Keratinocyte (primary cell): ENCODE measurements around the gene B3GNT8. TPM values are rescaled to one million over a fixed set of nuclear protein-coding genes. Genes with fewer than 3 reads are reported as not detected.

ENCODE experiments used
- DNase-seq: peaks from one replicate; pipeline ENCODE4 v3.0.0-alpha.2; 2011; ENCODE audit warnings: low read depth, missing footprints, low spot score
- FAIRE-seq: peaks from 2 replicates; lab custom pipeline; 2011; peaks lifted over from hg19 to GRCh38; lab: Jason Lieb, UNC
- H2AFZ ChIP-seq: 2 replicates; pipeline ENCODE4 v1.6.0; 2012; ENCODE audit warnings: low read length, control low read depth, inconsistent platforms; ENCODE audit not compliant: control insufficient read depth
- H3K27ac ChIP-seq: 2 replicates; pipeline ENCODE4 v1.5.1; 2011; ENCODE audit warnings: low read length; ENCODE audit not compliant: control insufficient read depth, insufficient read depth
- H3K27me3 ChIP-seq: 3 replicates; pipeline ENCODE4 v1.6.0; 2011; ENCODE audit warnings: low read length; ENCODE audit not compliant: control insufficient read depth, insufficient read depth; ENCODE audit errors: extremely low read depth
- H3K36me3 ChIP-seq, 2 experiments: 2 replicates in 1 of 2; 3 replicates in 1 of 2; pipeline ENCODE4 v1.5.1; 2011; ENCODE audit warnings: low read length in 2 of 2, mild to moderate bottlenecking in 1 of 2; ENCODE audit not compliant: control insufficient read depth in 2 of 2, insufficient read depth in 2 of 2; ENCODE audit errors: extremely low read depth in 1 of 2
- H3K4me1 ChIP-seq: 3 replicates; pipeline ENCODE4 v1.5.1; 2011; ENCODE audit warnings: low read length; ENCODE audit not compliant: control insufficient read depth, insufficient read depth; ENCODE audit errors: extremely low read depth
- H3K4me2 ChIP-seq: 3 replicates; pipeline ENCODE4 v1.6.0; 2011; ENCODE audit warnings: low read depth, low read length; ENCODE audit not compliant: control insufficient read depth, insufficient read depth; ENCODE audit errors: extremely low read depth
- H3K4me3 ChIP-seq, 3 experiments: fragments of 200-600 bp in 1 of 3; sonication (generic) in 1 of 3; 2 replicates in 2 of 3; 3 replicates in 1 of 3; pipeline ENCODE4 v1.5.1; 2011 to 2016; ENCODE audit warnings: low read length in 3 of 3, mild to moderate bottlenecking in 3 of 3, control low read depth in 2 of 3, inconsistent platforms in 1 of 3, low read depth in 1 of 3, mixed read lengths in 1 of 3, mixed run types in 1 of 3, moderate library complexity in 1 of 3; ENCODE audit not compliant: control insufficient read depth in 2 of 3, insufficient read depth in 2 of 3; ENCODE audit errors: extremely low read depth in 1 of 3
- H3K79me2 ChIP-seq: 2 replicates; pipeline ENCODE4 v1.6.0; 2012; ENCODE audit warnings: low read length; ENCODE audit not compliant: control insufficient read depth, insufficient read depth
- H3K9ac ChIP-seq: 3 replicates; pipeline ENCODE4 v1.6.0; 2011; ENCODE audit warnings: low read length; ENCODE audit not compliant: control insufficient read depth, insufficient read depth; ENCODE audit errors: extremely low read depth
- H3K9me1 ChIP-seq: 3 replicates; pipeline ENCODE4 v1.6.0; 2011; ENCODE audit warnings: low read length; ENCODE audit not compliant: control insufficient read depth, insufficient read depth; ENCODE audit errors: extremely low read depth
- H3K9me3 ChIP-seq: 2 replicates; pipeline ENCODE4 v1.5.1; 2012; ENCODE audit warnings: low read depth, low read length; ENCODE audit not compliant: control insufficient read depth
- H4K20me1 ChIP-seq: 3 replicates; pipeline ENCODE4 v1.6.0; 2011; ENCODE audit warnings: low read length; ENCODE audit not compliant: control insufficient read depth, insufficient read depth; ENCODE audit errors: extremely low read depth
- CTCF ChIP-seq, 3 experiments: IDR thresholded peaks in 1 of 3; conservative IDR thresholded peaks in 1 of 3; optimal IDR thresholded peaks in 1 of 3; 2 replicates in 2 of 3; 3 replicates in 1 of 3; pipeline versions ENCODE3 to v1.5.1; 2011; ENCODE audit warnings: low read length in 3 of 3, mild to moderate bottlenecking in 3 of 3, moderate library complexity in 2 of 3, control low read depth in 1 of 3, inconsistent platforms in 1 of 3; ENCODE audit not compliant: insufficient read depth in 2 of 3; ENCODE audit errors: extremely low read depth in 1 of 3
- EZH2 ChIP-seq: IDR thresholded peaks from one replicate; pipeline ENCODE4 v1.6.1; 2012; ENCODE audit warnings: inconsistent platforms, mild to moderate bottlenecking, low read length, moderate library complexity
- dilution Hi-C: fragments of 300-500 bp; cut with MboI; formaldehyde crosslinking; loops from one replicate; pipeline ENCODE4 v1.7.0; 2020; ENCODE audit warnings: low sequenced_read_pairs; ENCODE audit not compliant: extremely low pct_ligation_motif_present
- polyA plus RNA-seq, 5 experiments: library from polyadenylated mRNA; depleted of rRNA in 3 of 5; stranded (reverse) in 3 of 5; stranded (forward) in 1 of 5; unstranded in 1 of 5; fragments of >200 nt; gene quantifications; 1 replicate in 1 of 5; 2 replicates in 3 of 5; 3 replicates in 1 of 5; pipeline versions ENCODE4 v1.2.1 to v1.2.3, GENCODE V29; 2011 to 2012; ENCODE audit warnings: missing spikeins in 2 of 5, low read depth in 1 of 5, low replicate concordance in 1 of 5

Gene B3GNT8
- polyA plus RNA-seq, 1 donor (not counting 4 experiments of a cell fraction or from before 2014, with no cell fraction given), result 0.97 TPM

- FAIRE-seq, result no peak
- H3K4me3 ChIP-seq, result no peak overlapping the region
- H3K27me3 ChIP-seq, result no peaks in the 10 kb centered on the region
- no peaks in the 10 kb centered on the region for H3K9me3 ChIP-seq
- peaks cover 5% of the 10 kb centered on the region for H3K4me1 ChIP-seq
- H3K9me1 ChIP-seq, result no peaks in the 10 kb centered on the region
- H3K79me2 ChIP-seq, result no peaks in the 10 kb centered on the region
- H4K20me1 ChIP-seq, result no peaks in the 10 kb centered on the region
- H2AFZ ChIP-seq, result no peak overlapping the region
- dilution Hi-C loops, result no loop called here
- H3K36me3 ChIP-seq, result peaks cover 0 to 5% of the 10 kb centered on the region in 2 experiments
- H3K27ac ChIP-seq, result no peak overlapping the region
- TF ChIP-seq CTCF (optimal IDR thresholded peaks at IDR 0.05 in 1 of 3, IDR thresholded peaks at IDR 0.05 in 1 of 3, conservative IDR thresholded peaks at IDR 0.05 in 1 of 3; ENCODE audit: extremely low read depth in 1 of 3, insufficient read depth in 2 of 3, low read length in 3 of 3) (no peak), EZH2 (no peak)
- DNase-seq, result no peak
- no peak overlapping the region for H3K9ac ChIP-seq
- no peak overlapping the region for H3K4me2 ChIP-seq
Measured at GRCh38 chr19:41412953-41413352, 14.2 kb downstream of the B3GNT8 start.

GRCh38 chr19:41411968-41412265, 15.3 kb downstream of the B3GNT8 start:
- H3K4me3 ChIP-seq, result no peak overlapping the region
- no peaks in the 10 kb centered on the region for H4K20me1 ChIP-seq
- no peaks in the 10 kb centered on the region for H3K27me3 ChIP-seq
- no peaks in the 10 kb centered on the region for H3K9me1 ChIP-seq
- H3K9me3 ChIP-seq, result no peaks in the 10 kb centered on the region
- no peak overlapping the region for H2AFZ ChIP-seq
- TF ChIP-seq CTCF (optimal IDR thresholded peaks at IDR 0.05 in 1 of 3, IDR thresholded peaks at IDR 0.05 in 1 of 3, conservative IDR thresholded peaks at IDR 0.05 in 1 of 3; ENCODE audit: extremely low read depth in 1 of 3, insufficient read depth in 2 of 3, low read length in 3 of 3), result no peak
- TF ChIP-seq EZH2, result no peak
- H3K79me2 ChIP-seq, result no peaks in the 10 kb centered on the region
- no peak overlapping the region for H3K27ac ChIP-seq
- peaks cover 0 to 5% of the 10 kb centered on the region in 2 experiments for H3K36me3 ChIP-seq
- H3K9ac ChIP-seq, result no peak overlapping the region
- dilution Hi-C loops, result no loop called here
- FAIRE-seq (no peak), DNase-seq (no peak)
- peaks cover 5% of the 10 kb centered on the region for H3K4me1 ChIP-seq
- no peak overlapping the region for H3K4me2 ChIP-seq
